HG03103 (cell line): ENCODE measurements around the gene SYPL1.

Source experiments
- ATAC-seq: cut with Tn5 transposase; IDR thresholded peaks from one replicate; pipeline ENCODE4 v1.9.1; 2021; ENCODE audit warnings: low read depth; ENCODE audit not compliant: unreplicated experiment

SYPL1 gene

GRCh38 chr7:106054156-106054910 lies 57.8 kb downstream of the SYPL1 start:
- ATAC-seq = no peak

- no peak for ATAC-seq
Measured at GRCh38 chr7:106053109-106053508, 59.0 kb downstream of the SYPL1 start.

GRCh38 chr7:106052681-106053080 lies 59.4 kb downstream of the SYPL1 start:
- ATAC-seq = no peak

- no peak for ATAC-seq
Measured at GRCh38 chr7:106050746-106051117, 61.4 kb downstream of the SYPL1 start.

- ATAC-seq = no peak
Measured at GRCh38 chr7:106050002-106050745, 61.9 kb downstream of the SYPL1 start.

GRCh38 chr7:106049139-106049752 lies 62.9 kb downstream of the SYPL1 start:
- ATAC-seq = no peak

- no peak for ATAC-seq
Measured at GRCh38 chr7:106048706-106049020, 63.4 kb downstream of the SYPL1 start.

GRCh38 chr7:106047818-106048705 lies 64.0 kb downstream of the SYPL1 start:
- no peak for ATAC-seq

- no peak for ATAC-seq
Measured at GRCh38 chr7:106047184-106047583, 64.9 kb downstream of the SYPL1 start.

GRCh38 chr7:106045586-106045985 lies 66.5 kb downstream of the SYPL1 start:
- ATAC-seq = no peak

GRCh38 chr7:106045139-106045538 lies 67.0 kb downstream of the SYPL1 start:
- no peak for ATAC-seq

- ATAC-seq = no peak
Measured at GRCh38 chr7:106042196-106042611, 69.9 kb downstream of the SYPL1 start.

GRCh38 chr7:106041140-106041717 lies 70.9 kb downstream of the SYPL1 start:
- no peak for ATAC-seq
